Stimulated activated CD4-positive, alpha-beta T cell treated with anti-CD3 and anti-CD28 coated beads, Interleukin-4, amount 100 ng/mL, for 1 hour (primary cell): ENCODE data around the gene TPD52L3.

Source experiments
- DNase-seq: peaks from one replicate; pipeline ENCODE4 v3.0.0-alpha.2; 2020

Gene TPD52L3

GRCh38 chr9:6328103-6328502 is at the start of gene TPD52L3:
Gene TPD52L3 (plus strand): TSS chr9:6328375. CDS start chr9:6328596, 221 bp downstream.
- no peak for DNase-seq

GRCh38 chr9:6301858-6302257 is 26.3 kb upstream of the TPD52L3 start:
- DNase-seq: no peak

GRCh38 chr9:6302417-6302816 is 25.8 kb upstream of the TPD52L3 start:
- DNase-seq: no peak

GRCh38 chr9:6304232-6304631 is 23.9 kb upstream of the TPD52L3 start:
- DNase-seq: no peak

- DNase-seq: no peak
Measured at GRCh38 chr9:6305954-6306563, 22.1 kb upstream of the TPD52L3 start.

GRCh38 chr9:6307551-6308096 is 20.6 kb upstream of the TPD52L3 start:
- DNase-seq: no peak

GRCh38 chr9:6330958-6331634 is 2.9 kb downstream of the TPD52L3 start:
- no peak for DNase-seq

GRCh38 chr9:6334305-6334704 is 6.1 kb downstream of the TPD52L3 start:
- DNase-seq: no peak

- no peak for DNase-seq
Measured at GRCh38 chr9:6348766-6349165, 20.6 kb downstream of the TPD52L3 start.

GRCh38 chr9:6351737-6352136 is 23.6 kb downstream of the TPD52L3 start:
- no peak for DNase-seq

GRCh38 chr9:6354072-6354686 is 26.0 kb downstream of the TPD52L3 start:
- DNase-seq: no peak

GRCh38 chr9:6355728-6356127 is 27.6 kb downstream of the TPD52L3 start:
- no peak for DNase-seq

GRCh38 chr9:6356441-6356840 is 28.3 kb downstream of the TPD52L3 start:
- DNase-seq: no peak

GRCh38 chr9:6356904-6357303 is 28.7 kb downstream of the TPD52L3 start:
- no peak for DNase-seq

GRCh38 chr9:6367128-6367890 is 39.1 kb downstream of the TPD52L3 start:
- no peak for DNase-seq

GRCh38 chr9:6368831-6369230 is 40.7 kb downstream of the TPD52L3 start:
- no peak for DNase-seq
